ENCODE measurements around the gene C21orf58.
"Not testable (repeated sequence)": the region's sequence is repeated elsewhere in the genome, so short reads cannot be mapped to it uniquely, and the experiment has no call there.

Gene C21orf58

GRCh38 chr21:46323227-46323709 is 402 bp downstream of the C21orf58 start:
- no peak for DNase-seq

GRCh38 chr21:46322351-46323226 is 1.1 kb downstream of the C21orf58 start:
- DNase-seq = no peak

- DNase-seq = no peak
These were observed 3.3 kb downstream of the C21orf58 start for GRCh38 chr21:46320331-46320801.

- DNase-seq = no peak
These were observed 4.5 kb downstream of the C21orf58 start for GRCh38 chr21:46319186-46319585.

- no peak for DNase-seq
These were observed 5.2 kb downstream of the C21orf58 start for GRCh38 chr21:46318464-46318845.

GRCh38 chr21:46317710-46318463 is 5.8 kb downstream of the C21orf58 start:
- no peak for DNase-seq

- no peak for DNase-seq
These were observed 6.9 kb downstream of the C21orf58 start for GRCh38 chr21:46316708-46317324.

- DNase-seq = no peak
These were observed 9.1 kb downstream of the C21orf58 start for GRCh38 chr21:46314441-46315020.

- DNase-seq = no peak
These were observed 10.7 kb downstream of the C21orf58 start for GRCh38 chr21:46312949-46313348.

- no peak for DNase-seq
These were observed 12.1 kb downstream of the C21orf58 start for GRCh38 chr21:46311568-46311967.

- DNase-seq = not testable (repeated sequence)
These were observed 13.4 kb downstream of the C21orf58 start for GRCh38 chr21:46310260-46310659.

GRCh38 chr21:46308431-46308830 is 15.2 kb downstream of the C21orf58 start:
- no peak for DNase-seq

GRCh38 chr21:46307625-46308024 is 16.0 kb downstream of the C21orf58 start:
- DNase-seq = no peak

- DNase-seq = no peak
These were observed 18.7 kb downstream of the C21orf58 start for GRCh38 chr21:46304955-46305354.

- no peak for DNase-seq
These were observed 19.2 kb downstream of the C21orf58 start for GRCh38 chr21:46304437-46304836.

GRCh38 chr21:46301759-46302158 is 21.9 kb downstream of the C21orf58 start:
- DNase-seq = no peak

GRCh38 chr21:46299167-46299566 is 24.5 kb downstream of the C21orf58 start:
- DNase-seq = no peak

GRCh38 chr21:46297338-46298271 is 26.1 kb downstream of the C21orf58 start:
- no peak for DNase-seq

GRCh38 chr21:46295996-46296752 is 27.5 kb downstream of the C21orf58 start:
- no peak for DNase-seq

- no peak for DNase-seq
These were observed 28.4 kb downstream of the C21orf58 start for GRCh38 chr21:46295177-46295770.

Measured in effector CD8-positive, alpha-beta T cell (primary cell).